NCI-H748 treated with DMSO at 0.1 percent for 48 hours (cell line): Measurements from ENCODE around the gene ZMYND8.
"Not testable (repeated sequence)": the region's sequence is repeated elsewhere in the genome, so short reads cannot be mapped to it uniquely, and the experiment has no call there.

Experiments used
- DNase-seq: peaks from one replicate; lab custom pipeline; 2025; lab: John Stamatoyannopoulos, UW

ZMYND8 gene

GRCh38 chr20:47265214-47265613 is 91.3 kb downstream of the ZMYND8 start:
- no peak for DNase-seq

DNA sequence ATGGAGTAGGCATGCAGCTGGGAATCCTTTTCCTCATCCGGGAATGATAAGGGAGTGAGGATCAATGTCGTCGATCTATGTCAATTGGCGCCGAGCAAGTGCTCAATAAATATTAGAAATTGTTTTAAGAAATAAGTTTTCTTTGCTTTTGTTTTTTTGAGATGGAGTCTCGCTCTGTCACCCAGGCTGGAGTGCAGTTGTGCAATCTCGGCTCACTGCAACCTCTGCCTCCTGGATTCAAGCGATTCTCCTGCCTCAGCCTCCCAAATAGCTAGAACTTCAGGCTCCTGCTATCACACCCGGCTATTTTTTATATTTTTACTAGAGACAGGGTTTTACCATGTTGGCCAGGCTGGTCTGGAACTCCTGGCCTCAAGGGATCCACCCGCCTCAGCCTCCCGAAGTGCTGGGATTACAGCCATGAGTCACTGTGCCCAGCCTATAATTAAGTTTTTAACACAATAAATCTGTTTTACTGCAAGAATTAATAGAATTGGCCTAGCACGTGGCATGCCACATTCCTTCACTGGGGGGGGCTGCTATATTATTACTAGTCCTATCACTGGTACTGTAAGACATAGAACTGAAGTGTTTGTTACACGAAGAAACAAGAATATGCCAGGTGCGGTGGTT is 92.2 kb downstream of the ZMYND8 start:
- not testable (repeated sequence) for DNase-seq

DNA sequence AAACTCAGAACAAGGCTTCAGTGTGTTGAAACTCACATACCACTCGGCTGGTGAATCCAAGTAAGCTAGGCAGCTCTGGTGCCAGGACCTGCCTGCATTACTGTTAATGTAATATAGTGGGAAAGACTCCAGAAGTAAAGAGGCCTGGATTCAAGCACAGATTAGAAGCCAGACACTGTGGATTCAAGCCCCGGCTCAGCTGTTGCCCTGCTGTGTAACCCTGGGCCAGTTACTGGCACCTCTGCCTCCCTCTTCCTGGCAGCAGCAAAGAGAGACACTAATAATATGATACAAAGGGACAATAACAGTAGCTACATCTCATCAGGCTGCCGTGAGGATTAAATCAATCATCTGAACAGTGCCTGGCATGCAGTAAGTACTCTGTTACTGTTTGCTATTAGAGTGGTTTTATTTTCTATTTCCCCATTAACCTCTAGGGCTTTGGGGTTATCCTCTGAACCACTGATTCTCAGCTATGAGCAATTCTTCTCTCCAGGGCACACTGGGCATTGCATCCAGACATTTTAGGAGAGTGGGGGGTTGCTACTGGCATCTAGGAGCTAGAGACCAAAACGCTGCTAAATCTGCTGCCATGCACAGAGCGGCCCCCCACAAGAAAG is 92.9 kb downstream of the ZMYND8 start:
- no peak for DNase-seq

DNA sequence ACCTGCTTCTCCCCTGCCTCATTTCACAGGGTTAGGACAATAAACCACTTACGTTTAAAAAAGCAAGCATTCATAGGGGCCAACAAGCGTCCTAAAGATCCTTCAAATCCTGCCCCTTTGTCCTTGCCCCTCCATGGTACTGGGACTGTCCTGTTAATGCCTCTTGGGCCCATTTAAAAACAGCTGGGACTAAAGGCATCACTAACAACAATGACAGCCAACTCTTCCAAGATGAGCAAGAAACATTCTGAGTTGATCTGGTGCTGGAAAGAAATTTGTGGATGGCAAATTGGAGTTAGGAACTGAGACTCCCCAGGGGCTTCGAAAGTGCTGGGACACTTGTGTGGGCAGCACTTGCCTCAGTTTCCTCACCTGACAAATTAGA is 93.4 kb downstream of the ZMYND8 start:
- no peak for DNase-seq

DNA sequence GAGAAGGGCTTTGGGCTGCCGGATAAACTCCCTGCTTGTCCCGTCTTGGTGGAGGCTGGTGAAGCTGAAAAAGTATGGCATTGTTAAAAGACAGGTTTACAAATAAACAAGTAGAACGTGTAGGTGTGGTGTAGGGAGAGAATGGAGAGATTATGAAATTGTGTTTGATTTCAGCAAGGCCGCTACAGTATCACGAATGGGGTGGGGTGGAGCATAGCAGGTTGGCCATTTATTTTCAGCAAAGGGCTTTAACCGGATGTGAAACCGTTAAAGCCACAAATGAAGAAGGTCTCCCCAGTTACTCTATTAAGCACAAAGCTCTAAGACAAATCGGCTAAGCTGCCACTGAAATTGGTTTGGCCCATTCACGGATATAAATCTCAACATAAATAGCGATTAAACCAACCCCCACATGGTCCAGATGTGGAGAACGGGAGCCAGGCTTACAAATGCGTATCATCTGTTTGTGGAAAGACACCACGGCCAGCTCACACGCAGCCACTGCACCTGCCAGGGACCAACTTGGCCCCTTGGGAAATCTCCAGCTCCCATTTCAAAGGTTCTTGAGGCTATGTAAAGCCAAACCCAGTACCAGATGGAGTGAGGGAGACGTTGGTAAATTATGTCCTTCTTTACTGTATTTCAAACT is 94.0 kb downstream of the ZMYND8 start:
- DNase-seq = no peak

DNA sequence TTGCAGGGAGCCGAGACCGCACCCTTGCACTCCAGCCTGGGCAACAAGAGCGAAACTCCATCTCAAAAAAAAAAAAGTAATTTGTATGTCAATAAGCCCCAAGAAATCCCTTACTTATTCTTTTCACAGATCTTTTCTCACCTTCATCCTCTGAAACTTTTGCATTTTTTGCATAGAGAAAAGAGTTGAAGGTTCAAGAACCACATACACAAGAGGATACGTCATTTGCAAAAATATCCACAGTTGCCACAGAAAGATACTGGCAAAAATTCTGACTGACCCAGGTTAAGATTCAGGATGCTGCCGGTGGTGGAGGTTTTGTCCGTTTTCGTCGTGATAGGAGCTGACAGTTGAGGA is 94.5 kb downstream of the ZMYND8 start:
- DNase-seq = no peak

DNA sequence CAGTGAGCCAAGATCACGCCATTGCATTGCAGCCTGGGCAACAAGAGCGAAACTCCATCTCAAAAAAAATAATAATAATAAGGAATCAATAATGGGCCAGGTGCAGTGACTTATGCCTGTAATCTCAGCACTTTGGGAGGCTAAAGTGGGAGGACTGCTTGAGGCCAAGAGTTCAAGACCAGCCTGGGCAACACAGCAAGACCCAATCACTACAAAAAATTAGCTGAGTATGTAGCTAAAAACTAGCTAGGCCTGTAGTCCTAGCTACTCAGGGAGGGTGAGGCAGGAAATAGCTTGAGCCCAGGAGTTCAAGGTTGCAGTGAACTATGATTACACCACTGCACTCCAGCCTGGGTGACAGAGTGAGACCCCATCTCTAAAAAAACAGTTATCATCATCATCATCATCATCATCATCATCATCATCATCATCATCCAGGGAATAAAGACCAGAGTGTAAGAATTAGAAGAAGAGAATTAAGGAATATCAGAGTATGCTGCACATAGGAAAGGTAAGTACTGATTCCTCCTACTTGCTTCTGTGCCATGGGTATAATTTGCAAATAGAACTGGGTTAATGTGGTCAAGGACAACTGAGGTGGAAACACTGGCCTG is 95.2 kb downstream of the ZMYND8 start:
- not testable (repeated sequence) for DNase-seq

GRCh38 chr20:47260540-47261126 is 95.9 kb downstream of the ZMYND8 start:
- DNase-seq = not testable (repeated sequence)

- DNase-seq = no peak
Measured at GRCh38 chr20:47258745-47259695, 97.5 kb downstream of the ZMYND8 start.

DNA sequence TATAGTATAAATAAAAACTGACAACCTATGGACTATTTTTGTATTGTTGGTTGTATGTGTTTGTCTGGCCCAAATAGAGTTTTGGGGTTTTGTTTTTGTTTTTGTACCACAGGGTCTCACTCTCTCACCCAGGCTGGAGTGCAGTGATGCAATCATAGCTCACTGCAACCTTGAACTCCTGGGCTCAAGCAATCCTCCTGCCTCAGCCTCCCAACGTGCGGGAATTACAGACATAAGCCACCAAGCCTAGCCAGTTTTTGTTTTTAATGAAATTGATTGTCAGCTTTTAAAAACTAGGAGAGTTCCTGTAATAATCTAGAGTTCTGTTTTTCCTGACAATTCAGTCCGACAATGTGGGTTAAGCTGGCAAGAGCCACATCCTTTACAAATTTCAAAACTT is 98.7 kb downstream of the ZMYND8 start:
- DNase-seq = no peak

DNA sequence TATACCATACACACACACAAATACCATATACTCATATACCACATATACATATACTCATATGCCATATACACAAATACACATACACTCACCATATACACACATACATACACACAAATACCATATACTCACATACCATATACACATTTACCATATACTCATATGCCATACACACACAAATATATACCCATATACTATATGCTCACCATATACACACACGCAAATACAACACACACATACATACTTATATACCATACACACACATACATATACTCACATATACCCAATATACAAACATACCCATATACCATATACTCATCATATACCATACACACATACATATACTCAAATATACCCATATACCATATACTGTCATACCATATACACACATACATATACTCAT is 99.2 kb downstream of the ZMYND8 start:
- no peak for DNase-seq

GRCh38 chr20:47256668-47257236 is 99.7 kb downstream of the ZMYND8 start:
- no peak for DNase-seq

- no peak for DNase-seq
Measured at GRCh38 chr20:47253872-47254271, 102.6 kb downstream of the ZMYND8 start.

DNA sequence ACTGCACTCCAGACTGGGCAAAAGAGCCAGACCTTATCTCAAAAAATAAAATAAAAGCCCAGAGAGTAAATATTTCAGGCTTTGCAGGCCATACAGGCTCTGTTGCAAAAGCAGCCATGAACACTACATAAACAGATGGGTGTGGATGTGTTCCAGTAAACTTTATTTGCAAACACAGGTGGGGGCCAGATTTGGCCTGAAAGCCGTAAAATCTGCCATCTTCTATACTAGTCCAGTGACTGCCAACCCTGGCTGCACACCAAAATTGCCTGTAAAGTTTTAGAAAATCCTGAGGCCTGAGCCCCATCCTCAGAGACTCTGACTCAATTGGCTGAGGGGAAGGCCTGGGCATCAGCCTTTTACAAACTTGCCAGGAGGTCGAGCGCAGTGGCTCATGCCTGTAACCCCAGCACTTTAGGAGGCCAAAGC is 103.6 kb downstream of the ZMYND8 start:
- no peak for DNase-seq

- no peak for DNase-seq
Measured at GRCh38 chr20:47251154-47252020, 105.1 kb downstream of the ZMYND8 start.

- no peak for DNase-seq
Measured at GRCh38 chr20:47250360-47250759, 106.1 kb downstream of the ZMYND8 start.

DNA sequence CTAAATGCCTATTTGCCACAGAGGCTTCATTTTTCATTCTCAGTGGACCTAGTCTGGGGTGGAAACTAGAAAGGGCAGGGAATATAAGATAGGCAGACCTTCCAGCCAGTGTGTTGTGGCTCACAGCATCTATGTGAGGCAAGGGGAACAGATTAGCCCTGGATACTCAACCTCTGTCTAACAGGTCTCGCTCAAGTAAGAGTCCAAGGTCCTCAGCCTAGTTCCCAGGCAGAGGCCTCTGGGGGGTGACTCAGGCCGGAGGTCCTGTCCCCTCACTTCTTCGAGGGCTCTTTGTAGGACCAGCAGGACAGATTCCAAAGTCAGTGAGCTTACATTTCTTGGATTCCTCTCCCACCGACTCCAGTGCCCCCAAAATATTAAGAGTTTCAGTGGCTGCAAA is 106.6 kb downstream of the ZMYND8 start:
- DNase-seq = no peak

- DNase-seq = no peak
Measured at GRCh38 chr20:47248448-47248966, 108.0 kb downstream of the ZMYND8 start.

DNA sequence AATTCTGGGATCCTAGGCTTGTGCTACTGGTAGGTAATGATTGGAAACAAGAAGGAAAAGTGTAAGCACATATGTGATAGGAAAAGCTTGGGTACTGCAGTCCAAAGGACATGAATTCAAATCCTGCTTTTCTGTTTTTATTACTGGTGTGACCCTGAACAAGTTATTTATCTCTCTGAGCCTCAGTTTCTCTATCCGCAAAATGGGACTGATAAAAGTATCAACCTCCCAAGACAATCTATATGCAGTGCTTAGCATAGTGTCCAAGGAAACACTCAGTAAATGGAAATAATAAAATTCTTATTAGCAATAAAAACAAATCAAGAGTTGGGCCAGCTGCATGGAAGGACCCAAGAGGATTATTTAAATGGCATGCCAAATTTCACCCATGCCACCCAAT is 108.5 kb downstream of the ZMYND8 start:
- DNase-seq = no peak
